Measurements from ENCODE around the gene GJA5.

GJA5 gene

DNA sequence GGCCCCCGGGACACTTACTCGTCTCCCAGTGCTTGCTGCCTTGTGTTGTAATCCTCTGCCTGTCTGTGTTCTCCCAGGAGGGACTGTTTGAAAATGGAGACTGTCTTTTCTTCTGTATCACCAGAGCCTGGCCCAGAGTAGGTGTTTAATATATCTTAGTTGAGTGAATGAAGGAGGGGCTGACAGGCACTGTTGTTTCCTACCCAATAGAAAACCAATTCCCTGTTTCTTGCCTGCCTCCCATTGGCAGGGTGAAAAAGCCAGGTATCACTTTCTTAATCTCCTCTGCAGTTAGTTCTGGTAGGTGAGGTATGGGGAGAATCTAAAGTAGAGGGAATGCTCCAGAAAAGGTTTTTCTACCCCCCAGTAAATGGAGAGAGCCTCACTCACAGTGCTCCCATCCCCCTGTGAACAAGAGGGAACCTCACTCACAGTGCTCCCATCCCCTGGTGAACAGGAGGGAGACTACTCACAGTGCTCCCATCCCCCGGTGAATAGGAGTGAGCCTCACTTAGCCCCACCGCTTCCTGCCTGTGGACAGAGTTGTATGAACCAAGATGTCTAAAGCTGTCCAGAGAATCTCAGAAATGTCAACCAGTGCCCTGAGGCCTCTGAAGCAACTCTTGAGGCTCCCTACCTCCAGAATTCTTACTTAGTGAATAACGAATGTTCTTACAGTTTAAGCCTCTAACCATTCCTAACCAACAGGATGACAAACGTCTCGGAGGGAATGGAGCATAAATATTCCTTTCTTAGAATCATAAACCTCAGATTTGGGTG is at the start of gene GJA5:
TSS of gene GJA5 (minus strand) at position 122 of the 780 bp plus-strand sequence. CDS start 1,364 bp downstream, outside the sequence.
- peak; percentile 92 for DNase-seq (ENCODE audit: low read depth)

DNA sequence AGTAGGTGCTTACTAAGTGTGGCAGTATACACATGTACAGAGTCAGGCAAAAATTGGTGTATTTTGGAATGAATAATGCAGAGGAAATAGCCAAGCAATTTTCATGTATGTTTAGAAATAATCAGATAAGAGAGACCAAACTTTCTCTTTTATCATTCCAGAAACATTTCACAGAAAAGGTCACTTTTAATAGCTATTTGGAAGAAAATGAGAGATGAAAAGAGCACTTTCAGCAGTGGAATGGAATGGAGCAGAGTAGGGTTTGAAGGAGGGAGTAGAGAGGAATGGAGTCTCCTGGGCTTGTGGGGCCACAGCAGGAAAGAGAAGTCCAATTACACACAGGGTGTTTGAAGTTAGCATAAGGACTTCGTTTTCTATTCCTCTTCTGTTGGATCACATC is 48.8 kb upstream of the GJA5 start:
- peak; percentile 14 for DNase-seq (ENCODE audit: low read depth)

DNA sequence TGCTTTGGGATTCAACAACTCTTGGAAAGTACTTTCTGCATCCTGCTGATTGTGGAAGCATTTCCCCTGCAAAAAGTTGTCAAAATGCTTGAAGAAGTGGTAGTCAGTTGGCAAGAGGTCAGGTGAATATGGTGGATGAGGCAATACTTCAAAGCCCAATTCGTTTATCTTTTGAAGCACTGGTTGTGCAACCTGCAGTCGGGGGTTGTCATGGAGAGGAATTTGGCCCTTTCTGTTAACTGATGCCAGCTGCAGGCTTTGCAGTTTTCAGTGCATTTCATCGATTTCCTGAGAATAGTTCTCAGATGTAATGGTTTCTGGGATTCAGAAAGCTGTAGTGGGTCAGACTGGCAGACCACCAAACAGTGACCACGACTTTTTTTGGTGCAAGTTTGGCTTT is 47.6 kb upstream of the GJA5 start:
- DNase-seq (ENCODE audit: low read depth), result peak; percentile 7

DNA sequence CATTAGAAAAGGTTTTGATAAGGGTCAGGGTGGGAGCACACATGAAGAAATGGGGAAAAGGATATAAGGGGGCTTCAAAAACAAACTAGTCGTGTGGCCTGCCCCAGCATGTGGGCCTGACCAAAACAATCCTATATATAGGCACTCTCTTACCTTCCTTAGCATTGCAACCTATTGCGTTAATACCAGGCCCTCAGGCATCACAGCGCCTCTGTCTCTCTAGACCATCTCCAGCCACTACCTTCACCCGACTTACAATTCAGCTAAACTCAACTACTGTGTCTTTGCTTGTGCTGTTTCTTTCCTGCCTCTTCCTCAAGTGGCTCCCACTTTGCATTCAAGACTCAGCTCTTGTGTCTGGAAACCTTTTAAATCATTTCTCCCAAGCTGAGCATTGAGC is 47.0 kb upstream of the GJA5 start:
- DNase-seq (ENCODE audit: low read depth), result no peak

DNA sequence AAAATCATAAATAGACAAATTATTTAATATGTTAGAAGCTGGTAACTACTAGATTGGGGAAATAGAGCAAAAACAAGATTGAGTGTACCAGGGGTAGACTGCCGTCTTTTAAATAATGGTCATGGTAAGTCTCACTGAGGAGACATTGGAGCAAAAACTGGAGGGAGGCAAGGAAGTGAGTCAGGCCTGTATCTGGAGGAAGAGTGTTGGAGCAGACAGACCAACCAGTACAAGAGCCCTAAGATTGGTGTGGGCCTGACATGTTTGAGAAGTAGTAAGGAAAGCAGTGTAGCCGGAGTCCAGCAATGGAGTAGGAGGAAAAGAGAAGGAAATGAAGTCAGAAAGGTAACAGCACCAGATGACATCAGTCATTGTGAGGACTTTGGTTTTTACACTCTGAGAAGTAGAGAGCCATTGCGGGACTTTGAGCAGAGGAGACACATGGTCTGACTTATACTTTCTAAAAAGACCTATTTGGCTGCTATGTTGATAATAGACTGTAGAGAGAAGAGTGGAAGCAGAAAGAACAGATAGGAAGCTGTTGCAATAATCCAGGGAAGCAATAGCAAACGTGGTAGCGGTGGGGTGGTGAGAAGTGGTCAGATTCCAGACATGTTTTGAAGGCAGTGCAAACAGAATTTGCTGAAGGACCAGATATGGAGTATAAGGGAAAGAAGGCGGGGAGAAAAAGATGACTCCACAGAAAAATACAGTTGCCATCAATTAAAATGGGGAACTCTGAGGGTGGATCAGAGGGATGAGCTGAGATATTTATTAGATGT is 44.7 kb upstream of the GJA5 start:
- DNase-seq (ENCODE audit: low read depth), result peak; percentile 17

DNA sequence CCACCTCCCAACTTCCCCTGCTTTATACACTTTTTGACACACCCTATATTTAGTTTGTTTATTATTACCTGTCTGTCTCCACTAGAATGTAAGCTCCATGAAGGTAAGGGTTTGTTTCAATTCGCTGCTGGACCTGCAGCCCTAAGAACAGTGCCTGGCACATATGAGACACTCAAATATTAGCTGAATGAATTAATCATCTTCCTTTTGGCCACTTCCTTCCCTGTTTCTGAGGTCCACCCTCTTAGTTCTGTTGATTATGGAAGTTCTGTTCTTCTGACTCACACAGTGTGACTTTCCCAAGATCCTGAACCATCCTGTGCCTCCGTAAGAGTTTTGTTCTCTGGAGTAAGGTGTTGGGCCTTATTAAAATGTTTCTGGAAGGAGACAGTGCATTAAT is 40.4 kb upstream of the GJA5 start:
- DNase-seq (ENCODE audit: low read depth), result peak; percentile 39

DNA sequence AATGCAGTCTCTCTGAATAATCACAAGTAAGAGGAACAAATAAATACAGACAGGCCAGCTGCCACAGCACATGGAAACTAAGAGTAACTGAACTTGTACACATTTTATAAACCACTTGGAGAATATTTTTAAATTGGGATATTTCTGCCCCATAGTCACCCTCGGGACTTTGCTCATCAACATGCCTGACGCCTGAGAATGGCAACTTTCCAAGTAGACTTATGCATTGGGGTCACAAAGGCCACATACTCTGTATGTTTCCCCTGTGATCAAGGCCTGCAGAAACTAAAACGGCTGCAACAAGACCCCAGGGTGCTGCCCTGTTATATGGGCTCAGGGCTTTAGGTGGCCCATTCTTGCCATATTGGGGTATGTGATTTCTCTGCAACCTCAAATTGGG is 38.3 kb upstream of the GJA5 start:
- peak; percentile 58 for DNase-seq (ENCODE audit: low read depth)

DNA sequence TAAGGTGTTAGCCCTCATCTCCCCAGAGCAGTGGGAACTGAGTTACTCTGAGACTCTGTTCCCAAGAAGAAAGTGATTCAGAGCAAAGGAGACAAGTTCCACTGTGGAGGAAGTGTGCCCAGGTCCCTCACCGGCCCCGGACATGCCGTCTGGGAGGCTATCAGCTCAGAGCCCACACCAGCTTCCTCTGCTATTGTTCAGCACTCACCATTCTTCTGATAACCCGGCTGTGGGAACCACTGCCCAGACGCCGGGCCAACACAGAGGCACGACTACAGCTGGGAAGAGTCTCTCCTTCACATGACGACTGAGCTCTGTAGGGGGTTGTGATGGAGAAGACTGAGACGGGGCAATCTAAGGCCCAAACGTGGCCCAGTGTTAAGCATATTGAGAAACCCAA is 34.2 kb upstream of the GJA5 start:
- DNase-seq (ENCODE audit: low read depth), result no peak

DNA sequence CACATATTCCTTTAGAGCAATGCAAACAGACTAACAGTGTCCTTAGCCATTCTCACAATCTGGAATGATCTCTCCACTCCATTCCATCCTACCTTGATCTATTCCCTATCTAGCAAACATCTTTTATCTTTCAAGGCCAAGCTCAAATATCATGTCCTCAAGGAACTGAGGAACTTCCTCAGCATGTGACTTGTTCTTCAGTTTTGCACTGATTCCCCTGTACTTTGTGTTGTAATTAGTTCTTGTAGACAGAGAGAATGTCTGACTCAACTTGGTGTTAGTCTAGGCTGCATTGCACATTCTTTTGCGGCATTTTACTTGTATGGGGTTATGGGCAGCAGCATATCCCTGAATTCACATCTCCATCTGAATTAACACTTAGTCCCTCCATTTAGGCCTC is 31.5 kb upstream of the GJA5 start:
- DNase-seq (ENCODE audit: low read depth), result no peak

DNA sequence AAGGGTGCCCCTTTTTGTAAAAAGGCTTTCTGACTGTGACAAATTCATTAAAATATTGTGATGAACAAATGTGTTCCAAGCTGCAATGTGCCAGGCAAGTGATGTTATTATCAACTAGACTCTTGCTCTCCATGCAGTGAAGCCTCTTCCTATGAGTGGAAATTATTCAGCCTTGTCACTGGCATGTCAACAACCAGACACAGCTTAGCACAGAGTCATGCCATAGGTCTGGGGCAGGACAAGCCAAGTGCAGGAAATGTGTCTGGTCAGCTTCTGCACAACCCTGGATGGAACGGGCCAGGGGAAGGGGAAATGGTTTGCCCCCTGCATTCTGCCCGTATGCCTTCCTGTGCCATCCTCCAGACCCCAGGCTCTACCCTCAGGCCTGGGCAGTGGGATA is 27.4 kb upstream of the GJA5 start:
- no peak for DNase-seq (ENCODE audit: low read depth)

DNA sequence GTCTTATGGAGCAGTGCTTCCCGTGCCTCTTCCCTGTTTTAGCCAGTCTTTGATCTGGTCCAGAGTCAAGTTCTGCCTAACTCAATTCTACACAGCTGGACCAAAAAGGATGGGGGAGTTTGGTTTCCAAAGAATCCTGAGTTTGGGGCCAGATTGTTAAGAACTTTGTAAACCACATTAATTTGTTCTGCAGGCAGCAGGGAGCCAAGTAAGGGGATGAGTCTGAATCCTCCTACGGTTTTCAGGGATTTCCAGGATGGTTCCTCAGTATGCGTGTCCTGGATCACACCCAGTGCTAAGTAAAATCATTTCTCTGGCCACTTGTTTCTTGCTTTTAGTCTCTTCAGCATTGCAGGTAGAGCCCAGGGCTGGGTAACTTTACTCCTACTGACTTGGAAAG is 26.1 kb upstream of the GJA5 start:
- DNase-seq (ENCODE audit: low read depth), result no peak

DNA sequence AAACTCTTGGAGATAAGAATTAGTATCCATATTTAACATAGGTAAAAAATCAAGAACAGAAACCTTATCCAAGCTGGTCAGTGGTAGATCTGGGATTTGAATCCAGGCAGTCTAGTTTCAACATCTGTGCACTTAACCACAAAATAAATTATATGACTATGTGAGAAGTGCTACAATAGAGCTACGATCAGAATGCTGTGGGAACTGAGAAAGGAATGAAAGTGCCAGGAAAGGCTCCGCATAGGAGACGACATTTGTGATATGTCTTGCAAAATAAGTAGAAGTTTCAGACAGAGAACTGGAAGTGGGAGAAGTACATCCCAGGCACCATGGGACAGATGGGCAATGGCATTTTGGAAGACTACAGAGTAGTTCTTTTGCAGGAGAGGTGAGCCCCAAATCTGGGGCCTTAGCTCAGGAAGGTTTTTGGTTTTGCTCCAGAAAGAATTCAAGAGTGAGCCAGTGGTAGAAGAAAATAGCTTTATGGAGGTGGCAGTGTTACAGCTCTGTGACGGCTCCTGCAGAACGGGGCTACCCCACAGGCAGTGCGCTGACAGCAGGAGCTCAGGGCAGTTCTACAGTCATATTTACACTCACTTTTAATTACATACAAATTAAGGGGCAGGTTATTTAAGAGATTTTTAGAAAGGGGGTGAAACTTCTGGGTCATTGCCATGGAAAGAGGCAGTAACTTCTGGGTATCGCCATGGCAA is 25.5 kb upstream of the GJA5 start:
- DNase-seq (ENCODE audit: low read depth), result peak; percentile 59

DNA sequence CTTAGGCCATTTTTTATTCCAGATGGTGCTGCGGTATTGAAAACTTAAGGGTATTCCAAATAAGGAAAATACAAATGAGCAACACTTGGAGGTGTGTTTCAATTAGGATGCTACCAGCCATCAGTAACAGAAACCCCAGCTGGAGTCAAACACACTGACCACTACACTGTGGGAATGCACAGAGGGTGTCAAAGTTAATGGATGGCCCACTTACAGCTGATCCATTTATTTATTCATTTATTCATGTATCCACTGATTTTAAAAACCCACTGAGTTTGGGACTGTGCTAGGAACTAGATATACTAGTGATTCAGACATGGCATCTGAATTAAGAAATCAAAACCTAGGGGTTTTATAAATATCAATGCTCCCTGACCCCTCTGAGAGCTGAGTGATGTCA is 24.5 kb upstream of the GJA5 start:
- no peak for DNase-seq (ENCODE audit: low read depth)

DNA sequence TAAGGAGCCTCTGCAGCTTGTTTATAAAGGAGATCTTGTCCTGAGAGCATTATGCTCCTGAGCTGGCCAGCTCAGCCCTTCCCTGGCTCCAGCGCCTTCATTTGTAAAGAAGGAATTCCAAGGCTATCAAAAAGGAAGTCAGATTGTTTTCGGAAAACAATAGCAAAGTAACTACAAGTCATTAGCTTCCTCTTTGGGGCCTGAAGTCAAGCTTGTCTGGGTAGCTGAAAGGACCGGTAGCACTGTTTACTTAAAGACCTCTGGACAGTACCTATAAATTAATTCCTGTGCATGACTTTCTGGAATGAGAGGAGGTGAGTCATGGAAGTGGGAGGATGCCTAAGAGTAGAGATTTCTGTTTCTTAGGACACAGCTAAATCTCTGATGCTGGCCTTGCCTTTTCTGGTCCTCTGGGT is 20.7 kb upstream of the GJA5 start:
- DNase-seq (ENCODE audit: low read depth), result peak; percentile 63

DNA sequence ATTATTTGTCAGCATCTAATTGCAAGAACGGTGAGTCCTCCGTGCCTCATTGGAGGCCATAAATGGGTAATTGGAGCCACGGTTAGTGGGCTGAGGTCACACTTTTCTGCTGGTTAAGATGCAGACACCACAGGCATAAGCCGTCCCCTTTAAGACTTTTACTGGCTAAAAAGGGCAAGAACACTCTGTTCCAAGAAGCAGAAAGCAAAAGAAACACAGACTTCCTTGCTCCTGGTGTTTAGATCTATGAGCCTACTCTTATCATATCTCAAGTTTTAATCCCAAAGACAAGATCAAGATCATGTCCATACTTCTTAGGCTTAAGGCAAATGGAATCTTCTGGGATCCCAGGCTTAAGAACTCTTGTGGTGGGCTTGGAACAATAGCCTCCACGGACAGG is 17.3 kb upstream of the GJA5 start:
- no peak for DNase-seq (ENCODE audit: low read depth)

DNA sequence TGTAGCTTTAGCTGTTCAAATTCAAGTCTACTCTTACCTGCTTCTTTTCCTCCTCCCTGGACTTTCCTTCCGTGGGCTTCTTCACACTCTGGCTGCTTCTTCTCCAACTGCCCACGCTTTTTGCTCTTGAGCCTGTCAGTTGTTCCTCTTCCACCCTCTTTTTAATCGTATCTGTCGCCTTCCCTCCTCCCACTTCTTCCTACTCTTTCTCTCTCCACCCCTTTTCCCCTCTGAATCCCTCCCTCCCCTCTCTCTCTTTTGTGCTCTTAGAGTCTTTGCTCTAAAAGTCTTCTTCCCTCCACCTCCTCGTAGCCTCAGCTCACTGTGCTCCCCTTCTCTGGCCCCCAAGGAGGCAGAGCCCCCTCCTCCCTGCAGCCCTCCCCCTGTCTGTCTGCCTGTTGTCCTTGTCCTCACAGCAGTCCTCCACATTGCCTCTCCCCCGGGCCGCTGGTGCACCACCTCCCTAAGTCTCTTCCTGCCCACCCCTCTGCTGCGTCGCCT is 12.9 kb upstream of the GJA5 start:
- no peak for DNase-seq (ENCODE audit: low read depth)

DNA sequence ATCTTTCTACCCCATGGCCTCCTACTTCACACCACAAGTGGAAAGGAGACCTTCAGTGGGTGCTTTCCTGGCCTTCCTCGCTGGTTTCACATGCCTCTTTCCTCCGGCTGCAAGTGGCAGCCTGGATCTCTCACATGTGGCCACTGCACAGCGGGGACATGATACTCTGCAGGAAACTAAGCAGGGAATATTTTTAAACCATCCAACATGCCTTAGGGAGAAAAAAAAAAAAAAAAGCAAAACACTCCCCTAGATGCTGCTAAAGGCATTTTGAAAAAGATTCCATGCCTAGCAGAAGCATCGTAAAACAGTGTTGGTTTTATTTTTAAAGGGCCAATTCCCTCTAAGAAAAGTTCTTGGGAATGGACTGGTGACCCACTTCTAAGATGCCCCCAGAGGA is 12.2 kb upstream of the GJA5 start:
- peak; percentile 68 for DNase-seq (ENCODE audit: low read depth)

DNA sequence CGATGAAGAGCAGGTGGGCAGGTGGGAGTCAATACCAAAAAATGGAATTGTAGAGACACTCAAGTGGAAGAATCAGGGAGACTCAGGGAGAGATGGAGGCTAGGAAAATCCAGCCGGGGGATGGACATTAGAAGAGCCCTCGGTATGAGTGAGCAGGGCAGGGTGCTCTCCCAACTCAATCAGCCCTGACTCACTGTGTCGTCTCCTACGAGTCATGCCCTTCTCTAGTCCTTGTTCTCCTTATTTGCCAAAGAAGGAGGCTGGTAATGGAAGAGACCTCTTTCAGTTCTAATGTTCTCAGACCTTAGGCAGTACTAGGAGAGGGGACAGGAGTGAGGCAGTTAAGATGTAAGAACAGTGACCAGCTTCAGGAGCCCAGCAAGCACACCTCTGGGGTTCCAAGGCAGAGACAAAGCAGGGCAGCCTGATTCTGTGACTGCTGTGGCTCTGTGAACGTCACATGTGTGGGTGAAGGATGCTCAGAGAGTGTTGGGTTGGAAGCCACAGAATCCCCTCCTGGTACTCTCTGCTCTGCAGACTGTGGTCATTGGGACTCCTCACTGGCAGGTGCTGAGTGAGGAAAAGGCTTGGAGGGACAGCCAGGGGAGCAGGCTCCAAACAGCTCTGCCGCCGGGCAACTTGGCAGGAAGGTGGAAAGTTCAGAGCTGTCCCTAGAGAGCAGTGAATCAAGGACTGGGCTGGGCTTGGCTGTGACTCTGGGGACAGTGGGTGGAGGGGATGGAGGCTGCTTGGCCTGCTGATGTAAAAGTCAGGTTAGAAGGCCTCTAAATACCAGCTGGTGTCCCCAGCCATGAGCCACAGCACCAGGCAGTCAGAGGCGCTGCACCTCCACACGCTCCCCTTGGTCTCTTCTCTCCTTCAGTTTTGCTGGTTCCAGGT is 11.1 kb upstream of the GJA5 start:
- DNase-seq (ENCODE audit: low read depth), result peak; percentile 65

DNA sequence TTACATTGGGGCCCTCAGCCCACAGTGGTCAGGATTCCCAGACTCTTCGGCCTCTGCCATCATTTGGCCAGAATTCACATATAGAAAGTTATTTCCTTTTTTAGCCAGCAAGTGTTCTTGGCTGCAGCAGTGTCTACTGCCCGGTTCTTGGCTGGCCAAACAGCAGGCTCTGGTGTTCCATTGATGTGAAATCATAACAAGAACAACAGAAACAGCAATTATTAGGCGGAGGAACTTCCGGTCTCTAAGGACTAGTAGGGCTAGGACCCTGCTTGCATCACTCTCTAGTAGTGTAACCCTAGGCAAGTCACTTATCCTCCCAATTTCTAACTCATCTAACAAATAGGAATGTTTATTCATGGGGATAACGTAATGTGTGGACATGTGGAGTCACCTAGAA is 8.7 kb upstream of the GJA5 start:
- DNase-seq (ENCODE audit: low read depth), result no peak

DNA sequence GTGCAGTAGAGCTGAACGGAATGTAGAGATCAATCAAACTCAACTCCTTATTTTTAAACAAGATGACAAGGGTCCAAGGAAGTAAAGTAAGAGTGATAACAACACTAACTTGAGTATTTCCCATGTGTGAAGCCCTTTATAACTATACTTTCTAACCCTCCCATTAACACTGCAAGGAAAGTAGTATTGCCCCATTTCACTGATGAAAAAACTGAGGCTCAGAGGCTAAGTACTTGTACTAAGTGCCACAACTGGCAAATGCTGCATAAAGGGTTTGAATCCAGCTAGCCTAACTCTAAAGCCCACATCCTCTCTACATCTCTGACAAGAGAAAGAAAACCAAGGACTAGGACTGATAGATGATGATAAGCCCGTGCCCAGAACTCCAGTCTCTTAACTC is 8.2 kb upstream of the GJA5 start:
- DNase-seq (ENCODE audit: low read depth), result no peak

DNA sequence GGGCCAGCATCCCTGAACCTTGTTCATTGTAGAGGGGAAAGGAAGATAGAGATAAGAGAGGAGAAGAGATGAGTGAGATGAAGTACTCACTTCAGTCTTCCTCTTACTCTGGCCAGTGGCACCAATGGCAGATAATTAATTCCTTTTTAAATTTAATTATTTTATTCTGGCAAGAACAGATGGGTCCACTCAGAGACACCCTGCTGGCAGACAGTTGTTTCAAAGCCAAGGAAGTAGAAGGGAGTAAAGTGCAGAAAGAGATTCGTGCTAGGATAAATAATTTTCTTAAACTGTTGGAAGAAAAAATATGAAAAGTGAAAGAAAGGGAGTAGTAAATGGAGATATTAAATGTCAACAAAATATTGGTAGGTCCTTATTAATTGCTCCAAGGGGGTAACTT is 7.7 kb upstream of the GJA5 start:
- no peak for DNase-seq (ENCODE audit: low read depth)

Measured in EH (cell line).